Measurements from ENCODE around the gene CUL4A. TPM values are rescaled to one million over a fixed set of nuclear protein-coding genes. Genes with fewer than 3 reads are reported as not detected.

Gene CUL4A
- total RNA-seq, 4 donors from 2014 or later, result 55.8 to 110 (median 76.8) TPM

DNA sequence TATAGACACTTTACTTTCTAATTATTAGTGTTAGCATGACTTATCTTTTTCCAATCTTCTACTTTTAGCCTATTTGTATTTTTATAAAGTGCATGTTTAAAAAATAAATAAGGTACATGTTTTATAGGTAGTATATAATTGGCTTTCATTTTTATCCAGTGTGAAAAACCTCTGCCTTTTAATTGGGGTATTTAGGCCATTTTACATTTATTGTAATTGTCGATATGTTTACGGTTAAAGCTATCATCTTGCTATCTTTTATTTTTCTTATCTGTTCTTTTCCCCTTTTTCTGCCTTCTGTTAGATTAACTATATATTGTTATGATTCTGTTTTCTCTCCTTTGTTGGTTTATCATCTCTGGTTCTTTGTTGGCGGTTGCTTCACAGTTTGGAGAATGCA is 41.8 kb upstream of the CUL4A start:
- no peak for DNase-seq
- WGBS, 2 donors, result 98 to 100% methylated on average over 3 of the region's 3 CpGs

DNA sequence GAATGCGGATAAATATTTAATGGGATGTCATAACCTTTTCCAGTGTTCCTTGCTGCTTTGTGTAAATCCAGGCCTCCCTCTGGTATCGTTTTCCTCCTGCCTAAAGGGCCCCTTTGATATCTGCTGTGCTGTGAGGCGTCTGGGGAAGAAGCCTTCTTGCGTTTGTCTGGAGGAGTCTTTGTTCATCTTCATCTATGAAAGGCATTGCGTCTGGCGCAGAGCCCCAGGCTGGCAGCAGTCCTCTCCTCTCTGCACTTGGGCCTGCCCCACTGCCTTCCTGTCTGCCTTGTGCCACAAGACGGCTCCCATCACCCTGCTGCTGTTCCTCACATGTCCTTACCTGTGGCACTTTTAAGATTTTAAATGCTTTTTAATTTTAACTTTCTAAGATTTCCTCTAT is 41.2 kb upstream of the CUL4A start:
- no peak overlapping the region for H3K4me3 ChIP-seq
- H3K27ac ChIP-seq, result no peak overlapping the region
- 84 to 87% methylated on average over 7 of the region's 7 CpGs for WGBS, 2 donors
- no peak for DNase-seq
- intact Hi-C loops (cut with DNase I), result no loop called here
- H3K27me3 ChIP-seq, result peaks cover 0 to 12% (median 0%) of the 10 kb centered on the region in 4 donors
- TF ChIP-seq, protein P1, sequence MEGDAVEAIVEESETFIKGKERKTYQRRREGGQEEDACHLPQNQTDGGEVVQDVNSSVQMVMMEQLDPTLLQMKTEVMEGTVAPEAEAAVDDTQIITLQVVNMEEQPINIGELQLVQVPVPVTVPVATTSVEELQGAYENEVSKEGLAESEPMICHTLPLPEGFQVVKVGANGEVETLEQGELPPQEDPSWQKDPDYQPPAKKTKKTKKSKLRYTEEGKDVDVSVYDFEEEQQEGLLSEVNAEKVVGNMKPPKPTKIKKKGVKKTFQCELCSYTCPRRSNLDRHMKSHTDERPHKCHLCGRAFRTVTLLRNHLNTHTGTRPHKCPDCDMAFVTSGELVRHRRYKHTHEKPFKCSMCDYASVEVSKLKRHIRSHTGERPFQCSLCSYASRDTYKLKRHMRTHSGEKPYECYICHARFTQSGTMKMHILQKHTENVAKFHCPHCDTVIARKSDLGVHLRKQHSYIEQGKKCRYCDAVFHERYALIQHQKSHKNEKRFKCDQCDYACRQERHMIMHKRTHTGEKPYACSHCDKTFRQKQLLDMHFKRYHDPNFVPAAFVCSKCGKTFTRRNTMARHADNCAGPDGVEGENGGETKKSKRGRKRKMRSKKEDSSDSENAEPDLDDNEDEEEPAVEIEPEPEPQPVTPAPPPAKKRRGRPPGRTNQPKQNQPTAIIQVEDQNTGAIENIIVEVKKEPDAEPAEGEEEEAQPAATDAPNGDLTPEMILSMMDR (IDR thresholded peaks at IDR 0.05), result no peak
- no peak for TF ChIP-seq POLR2A (IDR thresholded peaks at IDR 0.05)
- H3K36me3 ChIP-seq, result peaks cover 0 to 41% (median 0%) of the 10 kb centered on the region in 3 donors
- H3K9me3 ChIP-seq, result no peaks in the 10 kb centered on the region
- H3K4me1 ChIP-seq, result no peaks in the 10 kb centered on the region

More for the DNA sequence above, 41.8 kb upstream of the CUL4A start:
- TF ChIP-seq POLR2A (IDR thresholded peaks at IDR 0.05), result no peak
- TF ChIP-seq, protein P1 (IDR thresholded peaks at IDR 0.05), result no peak
- Histone ChIP-seq H3K9me3 (no peaks in the 10 kb centered on the region), H3K4me3 (no peak overlapping the region), H3K4me1 (no peaks in the 10 kb centered on the region), H3K27me3 (peaks cover 0 to 19% (median 0%) of the 10 kb centered on the region in 4 donors), H3K27ac (no peak overlapping the region), H3K36me3 (peaks cover 0 to 35% (median 0%) of the 10 kb centered on the region in 3 donors)
- intact Hi-C loops (cut with DNase I), result no loop called here

DNA sequence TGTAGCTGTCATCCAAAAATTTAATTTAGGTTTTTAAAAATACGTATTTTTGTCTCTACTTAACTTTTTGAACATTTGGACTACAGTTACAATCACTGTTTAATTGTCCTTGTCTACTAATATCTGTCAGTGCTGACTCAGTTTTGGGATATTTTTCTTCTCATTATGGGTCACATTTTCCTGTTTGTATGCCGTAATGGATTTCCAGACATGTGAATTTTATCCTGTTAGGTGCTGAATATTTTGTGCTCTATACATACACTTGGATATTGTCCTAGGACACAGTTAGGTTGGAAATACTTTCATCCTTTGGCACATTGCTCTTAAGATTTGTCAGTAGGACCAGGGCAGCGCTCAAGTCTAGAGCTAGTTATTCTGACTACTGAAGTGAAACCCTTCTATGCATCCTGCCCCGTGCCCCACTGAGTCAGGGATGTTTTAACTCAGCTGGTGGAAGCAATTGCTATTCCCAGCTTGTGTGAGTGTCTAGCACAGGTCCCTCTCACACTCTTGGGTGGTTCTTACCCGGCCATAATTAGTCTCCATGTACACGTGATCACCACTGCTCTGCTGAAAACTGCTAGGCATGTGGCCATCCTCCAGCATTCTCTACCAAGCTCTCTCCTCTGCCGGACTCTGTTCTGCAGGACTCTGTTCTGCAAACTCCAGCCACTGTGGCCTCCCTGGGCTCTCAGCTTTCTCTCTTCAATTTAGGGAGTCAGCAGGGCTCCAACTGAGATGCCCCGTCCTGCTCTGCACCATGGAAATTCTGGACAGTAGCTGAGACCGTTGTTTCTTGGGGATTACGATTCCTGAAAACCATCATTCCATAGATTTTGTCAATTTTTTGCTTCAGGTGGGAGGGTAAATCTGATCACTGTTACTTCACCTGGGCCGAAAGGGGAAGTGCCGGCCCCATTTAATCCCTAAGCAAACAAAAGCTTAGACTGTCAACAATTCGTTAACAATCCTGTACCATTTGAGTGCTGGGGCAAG is 39.8 kb upstream of the CUL4A start:
- intact Hi-C loops (cut with DNase I), result no loop called here
- no peak for TF ChIP-seq POLR2A (IDR thresholded peaks at IDR 0.05)
- TF ChIP-seq, protein P1 (IDR thresholded peaks at IDR 0.05), result no peak
- DNase-seq, result no peak
- no peaks in the 10 kb centered on the region for H3K9me3 ChIP-seq
- no peaks in the 10 kb centered on the region for H3K4me1 ChIP-seq
- H3K27ac ChIP-seq, result no peak overlapping the region
- peaks cover 0 to 53% (median 0%) of the 10 kb centered on the region in 3 donors for H3K36me3 ChIP-seq
- no peaks in the 10 kb centered on the region for H3K27me3 ChIP-seq
- H3K4me3 ChIP-seq, result no peak overlapping the region
- WGBS, 2 donors, result 71 to 93% methylated on average over 7 to 13 of the region's 13 CpGs

DNA sequence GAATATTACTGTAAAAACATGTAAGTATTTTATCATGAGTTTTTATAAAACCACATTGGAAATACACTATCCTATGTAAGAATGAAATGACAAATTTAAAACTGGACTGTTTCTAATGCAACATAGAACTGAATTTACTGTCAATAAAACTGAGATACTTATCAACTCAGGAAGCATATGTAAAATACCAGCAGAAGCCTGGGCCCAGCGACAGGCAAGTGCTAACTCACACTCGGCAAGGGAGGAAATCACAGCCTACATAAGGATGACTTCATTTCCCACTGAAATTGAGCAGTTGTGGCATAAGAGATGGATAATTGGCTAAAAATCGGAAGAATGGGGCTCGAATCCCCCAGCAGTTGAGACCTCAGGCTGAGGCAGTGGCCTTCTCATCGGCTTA is 38.9 kb upstream of the CUL4A start:
- H3K4me1 ChIP-seq, result no peaks in the 10 kb centered on the region
- no peak for DNase-seq
- TF ChIP-seq POLR2A (IDR thresholded peaks at IDR 0.05), result no peak
- TF ChIP-seq, protein P1 (IDR thresholded peaks at IDR 0.05), result no peak
- H3K4me3 ChIP-seq, result no peak overlapping the region
- WGBS, 2 donors, result 72 to 74% methylated on average over 5 of the region's 5 CpGs
- H3K27me3 ChIP-seq, result no peaks in the 10 kb centered on the region
- peaks cover 0 to 62% (median 3%) of the 10 kb centered on the region in 3 donors for H3K36me3 ChIP-seq
- H3K9me3 ChIP-seq, result no peaks in the 10 kb centered on the region
- no peak overlapping the region for H3K27ac ChIP-seq
- intact Hi-C loops (cut with DNase I), result no loop called here
